Ammon's horn (tissue), 1 donor: Measurements from ENCODE around the gene MZT2B.
"Not testable (repeated sequence)": the region's sequence is repeated elsewhere in the genome, so short reads cannot be mapped to it uniquely, and the experiment has no call there.

Source experiments
- DNase-seq: peaks from one replicate; pipeline ENCODE4 v3.0.0-alpha.2; 2016; ENCODE audit warnings: low spot score

Gene MZT2B

GRCh38 chr2:130152816-130153595, 29.1 kb upstream of the MZT2B start:
- DNase-seq: no peak

GRCh38 chr2:130153721-130154422, 28.2 kb upstream of the MZT2B start:
- DNase-seq: not testable (repeated sequence)

- DNase-seq: not testable (repeated sequence)
Measured at GRCh38 chr2:130154423-130154770, 27.7 kb upstream of the MZT2B start.

- DNase-seq: no peak
Measured at GRCh38 chr2:130154773-130155765, 27.0 kb upstream of the MZT2B start.

- DNase-seq: peak; percentile 73
Measured at GRCh38 chr2:130155956-130156623, 26.0 kb upstream of the MZT2B start.

GRCh38 chr2:130156624-130157004, 25.4 kb upstream of the MZT2B start:
- DNase-seq: no peak

- DNase-seq: not testable (repeated sequence)
Measured at GRCh38 chr2:130157354-130157753, 24.7 kb upstream of the MZT2B start.

GRCh38 chr2:130157825-130158514, 24.1 kb upstream of the MZT2B start:
- not testable (repeated sequence) for DNase-seq

- no peak for DNase-seq
Measured at GRCh38 chr2:130158631-130159030, 23.4 kb upstream of the MZT2B start.

- not testable (repeated sequence) for DNase-seq
Measured at GRCh38 chr2:130159376-130159775, 22.7 kb upstream of the MZT2B start.

- no peak for DNase-seq
Measured at GRCh38 chr2:130160131-130160530, 21.9 kb upstream of the MZT2B start.

- not testable (repeated sequence) for DNase-seq
Measured at GRCh38 chr2:130160838-130161705, 21.0 kb upstream of the MZT2B start.

GRCh38 chr2:130162486-130162885, 19.6 kb upstream of the MZT2B start:
- not testable (repeated sequence) for DNase-seq

GRCh38 chr2:130162968-130163367, 19.1 kb upstream of the MZT2B start:
- DNase-seq: no peak

GRCh38 chr2:130165293-130166016, 16.6 kb upstream of the MZT2B start:
- DNase-seq: no peak

- DNase-seq: not testable (repeated sequence)
Measured at GRCh38 chr2:130166611-130167010, 15.5 kb upstream of the MZT2B start.

- DNase-seq: not testable (repeated sequence)
Measured at GRCh38 chr2:130169163-130169562, 12.9 kb upstream of the MZT2B start.

GRCh38 chr2:130169896-130170295, 12.2 kb upstream of the MZT2B start:
- DNase-seq: no peak

GRCh38 chr2:130174866-130175265, 7.2 kb upstream of the MZT2B start:
- DNase-seq: not testable (repeated sequence)
